Endodermal cell (in vitro differentiated cells): ENCODE measurements around the gene TEN1. TPM values are rescaled to one million over a fixed set of nuclear protein-coding genes. Genes with fewer than 3 reads are reported as not detected.

ENCODE experiments used
- DNase-seq: peaks from one replicate; pipeline ENCODE4 v3.0.0-alpha.2; 2017
- H3K27ac ChIP-seq: 2 replicates; pipeline ENCODE4 v1.5.1; 2013; ENCODE audit warnings: mild to moderate bottlenecking, low read depth, low read length, moderate library complexity
- H3K27me3 ChIP-seq: 2 replicates; pipeline ENCODE4 v1.6.1; 2013; ENCODE audit warnings: mild to moderate bottlenecking, low read length, moderate library complexity; ENCODE audit not compliant: insufficient read depth, control insufficient read depth, poor library complexity, severe bottlenecking
- H3K36me3 ChIP-seq: 2 replicates; pipeline ENCODE4 v1.7.0; 2013; ENCODE audit warnings: mild to moderate bottlenecking, low read length, moderate library complexity; ENCODE audit not compliant: control insufficient read depth, insufficient read depth
- H3K4me1 ChIP-seq: one replicate; pipeline ENCODE4 v1.7.0; 2013; ENCODE audit warnings: low read length; ENCODE audit not compliant: control insufficient read depth, insufficient read depth
- H3K4me3 ChIP-seq: 2 replicates; pipeline ENCODE4 v1.5.1; 2013; ENCODE audit warnings: mild to moderate bottlenecking, low read length, moderate library complexity
- H3K9ac ChIP-seq: 2 replicates; pipeline ENCODE4 v1.6.1; 2013; ENCODE audit warnings: mild to moderate bottlenecking, low read length, moderate library complexity; ENCODE audit not compliant: poor library complexity, severe bottlenecking; ENCODE audit errors: extremely low read depth
- H3K9me3 ChIP-seq: 2 replicates; pipeline ENCODE4 v1.6.1; 2013; ENCODE audit warnings: mild to moderate bottlenecking, low read length, moderate library complexity; ENCODE audit not compliant: control insufficient read depth
- H3K27ac Mint-ChIP-seq: 2 replicates; pipeline ENCODE4 v1.8.0; 2020; ENCODE audit warnings: mixed read lengths
- H3K27me3 Mint-ChIP-seq: 2 replicates; pipeline ENCODE4 v1.8.0; 2021; ENCODE audit warnings: mild to moderate bottlenecking, mixed read lengths; ENCODE audit not compliant: insufficient read depth
- H3K36me3 Mint-ChIP-seq: 2 replicates; pipeline ENCODE4 v1.8.0; 2020; ENCODE audit warnings: low read depth, mixed read lengths
- H3K4me1 Mint-ChIP-seq: 2 replicates; pipeline ENCODE4 v1.8.0; 2020; ENCODE audit warnings: mixed read lengths
- H3K4me3 Mint-ChIP-seq: 2 replicates; pipeline ENCODE4 v1.8.0; 2020; ENCODE audit warnings: mild to moderate bottlenecking, moderate library complexity, mixed read lengths
- H3K9me3 Mint-ChIP-seq: 2 replicates; pipeline ENCODE4 v1.8.0; 2020; ENCODE audit warnings: mild to moderate bottlenecking, mixed read lengths
- WGBS, 2 experiments: methylation state at CpG; one replicate each; pipeline versions ENCODE4 v1.1.5 to v1.1.7; 2013; ENCODE audit warnings: missing lambda C conversion rate in 2 of 2, mixed read lengths in 1 of 2; ENCODE audit not compliant: insufficient coverage in 1 of 2, insufficient read length in 1 of 2; 5-methylcytosine and 5-hydroxymethylcytosine counted together
- total RNA-seq, 2 donors: library from RNA; stranded (reverse); fragmentation: NEBNext Ultra II Directional in 1 of 2; extraction: Animal tissue kit (Norgen Biotek cat#: 25700) in 1 of 2; gene quantifications; 2 replicates in 1 of 2; 3 replicates in 1 of 2; pipeline ENCODE4 v1.2.1, GENCODE V29; 2021
- TF ChIP-seq, protein P1 (sequence below): fragments of 200-600 bp; sonication (generic); conservative IDR thresholded peaks from 2 replicates; pipeline ENCODE4 v1.5.0; 2021; ENCODE audit warnings: antibody characterized with exemption, mild to moderate bottlenecking

TEN1 gene
- total RNA-seq, 2 donors from 2014 or later: 12.1 to 15.3 TPM

DNA sequence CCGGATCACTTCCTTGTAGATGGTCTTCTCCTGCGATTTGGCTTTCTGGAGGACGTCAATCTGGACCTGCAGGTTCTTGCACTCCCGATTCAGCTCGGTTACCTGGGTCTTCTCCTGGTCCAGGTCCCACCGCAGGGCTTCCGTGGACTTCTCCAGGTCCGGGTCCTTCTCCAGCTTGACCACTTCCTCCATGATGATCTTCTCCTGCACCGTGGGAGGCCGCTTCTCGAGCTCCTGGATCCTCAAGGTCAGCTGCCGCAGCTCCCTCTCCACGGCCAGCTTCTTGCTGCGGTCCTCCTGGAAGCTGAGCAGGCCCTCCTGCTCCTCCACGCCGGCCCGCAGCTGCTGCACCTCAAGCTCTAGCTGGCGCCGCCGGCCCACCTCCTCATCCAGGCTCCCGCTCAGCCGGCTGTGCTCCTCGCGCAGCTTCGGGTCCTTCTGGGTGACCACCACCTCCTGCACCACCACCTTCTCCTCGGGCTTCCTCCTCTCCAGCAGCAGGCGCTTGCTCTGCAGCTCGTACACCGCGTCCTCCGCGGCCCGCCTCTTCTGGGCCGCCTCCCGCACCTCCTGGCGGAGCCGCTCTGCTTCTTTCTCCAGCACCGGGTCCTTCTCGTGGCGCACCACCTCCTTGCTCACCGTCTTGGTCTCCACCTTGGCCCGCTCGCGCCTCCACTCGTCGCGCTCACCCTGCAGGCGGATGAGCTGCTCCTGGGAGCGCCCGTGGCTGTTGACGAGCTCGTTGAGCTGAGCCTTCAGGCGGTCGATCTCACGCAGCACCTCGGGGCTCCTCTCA is 29.8 kb downstream of the TEN1 start:
- TF ChIP-seq, protein P1, sequence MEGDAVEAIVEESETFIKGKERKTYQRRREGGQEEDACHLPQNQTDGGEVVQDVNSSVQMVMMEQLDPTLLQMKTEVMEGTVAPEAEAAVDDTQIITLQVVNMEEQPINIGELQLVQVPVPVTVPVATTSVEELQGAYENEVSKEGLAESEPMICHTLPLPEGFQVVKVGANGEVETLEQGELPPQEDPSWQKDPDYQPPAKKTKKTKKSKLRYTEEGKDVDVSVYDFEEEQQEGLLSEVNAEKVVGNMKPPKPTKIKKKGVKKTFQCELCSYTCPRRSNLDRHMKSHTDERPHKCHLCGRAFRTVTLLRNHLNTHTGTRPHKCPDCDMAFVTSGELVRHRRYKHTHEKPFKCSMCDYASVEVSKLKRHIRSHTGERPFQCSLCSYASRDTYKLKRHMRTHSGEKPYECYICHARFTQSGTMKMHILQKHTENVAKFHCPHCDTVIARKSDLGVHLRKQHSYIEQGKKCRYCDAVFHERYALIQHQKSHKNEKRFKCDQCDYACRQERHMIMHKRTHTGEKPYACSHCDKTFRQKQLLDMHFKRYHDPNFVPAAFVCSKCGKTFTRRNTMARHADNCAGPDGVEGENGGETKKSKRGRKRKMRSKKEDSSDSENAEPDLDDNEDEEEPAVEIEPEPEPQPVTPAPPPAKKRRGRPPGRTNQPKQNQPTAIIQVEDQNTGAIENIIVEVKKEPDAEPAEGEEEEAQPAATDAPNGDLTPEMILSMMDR: no peak
- 94% methylated on average over 52 to 56 of the region's 56 CpGs for WGBS, 2 experiments
- no peaks in the 10 kb centered on the region for H3K9me3 ChIP-seq
- Mint-ChIP-seq H3K4me1 (peaks cover under 1% of the 10 kb centered on the region), H3K36me3 (peaks cover 7% of the 10 kb centered on the region), H3K27ac (no peak overlapping the region), H3K27me3 (no peaks in the 10 kb centered on the region), H3K4me3 (no peak overlapping the region), H3K9me3 (no peaks in the 10 kb centered on the region)
- H3K27ac ChIP-seq: no peak overlapping the region
- H3K4me1 ChIP-seq: no peaks in the 10 kb centered on the region
- no peak overlapping the region for H3K4me3 ChIP-seq
- H3K27me3 ChIP-seq: no peaks in the 10 kb centered on the region
- peaks cover 8% of the 10 kb centered on the region for H3K36me3 ChIP-seq
- no peak for DNase-seq
- no peak overlapping the region for H3K9ac ChIP-seq

DNA sequence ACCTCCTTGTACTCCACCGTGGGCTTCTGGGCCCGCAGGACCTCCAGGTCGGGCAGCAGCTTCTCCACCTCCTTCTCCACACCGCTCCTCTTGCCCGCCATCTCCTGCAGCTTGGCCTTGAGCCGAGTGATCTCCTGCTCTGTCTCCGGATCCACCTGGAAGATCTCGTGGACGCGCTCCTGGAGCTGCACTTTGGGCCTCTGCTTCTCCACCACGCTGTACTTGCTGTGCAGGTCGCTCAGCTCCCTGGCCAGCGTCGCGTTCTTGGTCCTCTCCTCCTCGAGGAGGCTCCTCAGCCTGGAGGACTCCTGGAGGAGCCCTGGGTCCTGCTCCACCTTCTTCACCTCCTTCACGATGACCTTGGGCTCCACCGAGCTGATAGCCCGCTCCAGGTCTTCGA is 30.4 kb downstream of the TEN1 start:
- Histone ChIP-seq H3K27ac (no peak overlapping the region), H3K4me1 (no peaks in the 10 kb centered on the region), H3K9ac (no peak overlapping the region), H3K9me3 (no peaks in the 10 kb centered on the region), H3K36me3 (peaks cover 8% of the 10 kb centered on the region), H3K27me3 (no peaks in the 10 kb centered on the region), H3K4me3 (no peak overlapping the region)
- 91 to 96% methylated on average over 18 to 20 of the region's 20 CpGs for WGBS, 2 experiments
- Mint-ChIP-seq H3K4me1 (peaks cover 5% of the 10 kb centered on the region), H3K27me3 (peaks cover 2% of the 10 kb centered on the region), H3K9me3 (no peaks in the 10 kb centered on the region), H3K4me3 (no peak overlapping the region), H3K27ac (no peak overlapping the region), H3K36me3 (peaks cover 7% of the 10 kb centered on the region)
- TF ChIP-seq, protein P1: no peak
- no peak for DNase-seq

DNA sequence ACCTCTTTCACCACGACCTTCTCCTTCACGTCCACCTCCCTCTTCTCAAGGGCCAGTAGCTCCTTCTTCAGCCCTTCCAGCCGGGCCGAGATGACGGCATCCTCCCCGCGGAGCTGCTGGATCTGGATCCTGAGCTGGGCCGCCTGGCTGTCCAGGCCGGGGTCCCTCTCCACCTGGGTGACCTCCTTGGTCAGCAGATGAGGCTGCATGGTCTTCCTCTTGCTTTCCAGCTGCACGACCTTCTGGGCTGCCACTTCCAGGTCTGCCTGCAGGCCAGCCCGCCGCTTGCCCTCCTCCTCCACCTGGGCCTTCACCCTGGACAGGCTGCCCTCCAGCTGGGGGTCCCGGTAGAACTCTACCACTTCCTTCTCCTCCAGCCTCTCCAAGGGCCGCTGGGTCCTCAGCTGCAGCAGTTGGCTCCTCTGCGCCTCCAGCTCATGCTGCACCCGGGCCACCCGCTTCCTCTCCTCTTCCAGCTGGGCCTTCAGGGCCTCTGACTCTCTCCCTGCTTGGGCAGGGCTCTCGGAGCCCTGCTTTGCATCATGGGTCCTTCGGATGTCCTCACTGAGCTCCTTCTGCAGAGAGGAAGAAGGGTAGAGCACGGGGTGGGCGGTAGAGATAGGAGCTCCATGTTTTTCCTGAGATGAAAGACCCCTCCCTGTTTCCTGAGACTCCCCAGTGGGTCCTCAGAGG is 31.1 kb downstream of the TEN1 start:
- TF ChIP-seq, protein P1: no peak
- 88 to 94% methylated on average over 8 to 21 of the region's 21 CpGs for WGBS, 2 experiments

More for the DNA sequence above, 31.1 kb downstream of the TEN1 start:
- DNase-seq: no peak
- H3K36me3 Mint-ChIP-seq: peaks cover 5% of the 10 kb centered on the region
- Histone ChIP-seq H3K4me1 (no peaks in the 10 kb centered on the region), H3K9me3 (no peaks in the 10 kb centered on the region), H3K27ac (no peak overlapping the region), H3K4me3 (no peak overlapping the region), H3K9ac (no peak overlapping the region), H3K36me3 (peaks cover 8% of the 10 kb centered on the region), H3K27me3 (no peaks in the 10 kb centered on the region)
- H3K9me3 Mint-ChIP-seq: no peaks in the 10 kb centered on the region
- peaks cover 5% of the 10 kb centered on the region for H3K4me1 Mint-ChIP-seq
- no peak overlapping the region for H3K27ac Mint-ChIP-seq
- H3K4me3 Mint-ChIP-seq: no peak overlapping the region
- peaks cover 2% of the 10 kb centered on the region for H3K27me3 Mint-ChIP-seq
